Lower lobe of right lung (tissue), 2 donors: ENCODE results near the gene NSDHL. TPM values are rescaled to one million over a fixed set of nuclear protein-coding genes. Genes with fewer than 3 reads are reported as not detected.

ENCODE experiments used
- ATAC-seq, 2 donors: fragments of 200-7000 bp; cut with Tn5 transposase; one replicate each; pipeline ENCODE4 v1.9.1; 2020 to 2022; ENCODE audit warnings: mild to moderate bottlenecking in 2 of 2, moderate library complexity in 2 of 2
- DNase-seq: peaks from one replicate; pipeline ENCODE4 v3.0.0-alpha.2; 2020
- H3K27ac ChIP-seq: fragments of 200-600 bp; one replicate; pipeline ENCODE4 v1.8.0; 2022
- H3K27me3 ChIP-seq: fragments of 200-600 bp; one replicate; pipeline ENCODE4 v1.8.0; 2022; ENCODE audit warnings: low read depth
- H3K36me3 ChIP-seq: fragments of 200-600 bp; one replicate; pipeline ENCODE4 v1.8.0; 2022; ENCODE audit warnings: mild to moderate bottlenecking
- H3K4me1 ChIP-seq: fragments of 200-600 bp; one replicate; pipeline ENCODE4 v1.8.0; 2022
- H3K4me3 ChIP-seq: fragments of 200-600 bp; one replicate; pipeline ENCODE4 v1.8.0; 2022; ENCODE audit warnings: mild to moderate bottlenecking
- H3K9me3 ChIP-seq: fragments of 200-600 bp; one replicate; pipeline ENCODE4 v1.8.0; 2022
- CTCF ChIP-seq: fragments of 200-600 bp; IDR thresholded peaks from one replicate; pipeline ENCODE4 v1.8.0; 2022; ENCODE audit warnings: antibody characterized with exemption, mild to moderate bottlenecking
- intact Hi-C: fragments of 100-400 bp; cut with DNase I; formaldehyde crosslinking; loops from one replicate; pipeline ENCODE4 v1.11.0; 2022
- total RNA-seq: library from RNA; stranded (reverse); fragmentation: NEBNext Ultra II Directional; extraction: Animal tissue kit (Norgen Biotek cat#: 25700); gene quantifications from one replicate; pipeline ENCODE4 v1.2.1, GENCODE V29; 2021
- donor health status: DM: no; HTN: yes; CAD: no; lungs with severe emphysema.

The NSDHL gene
- total RNA-seq, 1 donor from 2014 or later = 18.1 TPM

DNA sequence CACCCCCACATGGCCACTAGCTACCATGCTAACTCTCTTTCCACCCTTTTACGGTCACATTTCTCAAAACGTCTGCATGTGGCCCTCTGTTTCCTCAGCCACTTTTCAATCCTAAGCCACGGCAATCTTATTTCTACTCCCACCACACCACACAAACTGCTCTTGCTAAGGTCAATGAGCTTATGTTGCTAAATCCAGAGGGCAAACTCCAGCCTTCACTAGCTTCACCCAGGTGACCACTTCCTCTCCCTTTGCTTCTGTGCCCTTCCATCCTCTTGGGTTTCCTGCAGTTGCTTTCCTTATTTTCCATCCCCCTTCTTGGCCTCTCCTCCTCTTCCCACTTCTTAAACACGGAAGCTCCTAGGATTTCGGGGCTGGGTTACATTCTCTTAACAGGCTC, 16.8 kb upstream of the NSDHL start:
- no peak overlapping the region for H3K27ac ChIP-seq
- no peaks in the 10 kb centered on the region for H3K36me3 ChIP-seq
- TF ChIP-seq CTCF = no peak
- H3K4me3 ChIP-seq = no peak overlapping the region
- no peaks in the 10 kb centered on the region for H3K9me3 ChIP-seq
- intact Hi-C loops = no loop called here
- H3K4me1 ChIP-seq = no peaks in the 10 kb centered on the region
- H3K27me3 ChIP-seq = no peaks in the 10 kb centered on the region
- ATAC-seq = no peak
- DNase-seq = no peak

DNA sequence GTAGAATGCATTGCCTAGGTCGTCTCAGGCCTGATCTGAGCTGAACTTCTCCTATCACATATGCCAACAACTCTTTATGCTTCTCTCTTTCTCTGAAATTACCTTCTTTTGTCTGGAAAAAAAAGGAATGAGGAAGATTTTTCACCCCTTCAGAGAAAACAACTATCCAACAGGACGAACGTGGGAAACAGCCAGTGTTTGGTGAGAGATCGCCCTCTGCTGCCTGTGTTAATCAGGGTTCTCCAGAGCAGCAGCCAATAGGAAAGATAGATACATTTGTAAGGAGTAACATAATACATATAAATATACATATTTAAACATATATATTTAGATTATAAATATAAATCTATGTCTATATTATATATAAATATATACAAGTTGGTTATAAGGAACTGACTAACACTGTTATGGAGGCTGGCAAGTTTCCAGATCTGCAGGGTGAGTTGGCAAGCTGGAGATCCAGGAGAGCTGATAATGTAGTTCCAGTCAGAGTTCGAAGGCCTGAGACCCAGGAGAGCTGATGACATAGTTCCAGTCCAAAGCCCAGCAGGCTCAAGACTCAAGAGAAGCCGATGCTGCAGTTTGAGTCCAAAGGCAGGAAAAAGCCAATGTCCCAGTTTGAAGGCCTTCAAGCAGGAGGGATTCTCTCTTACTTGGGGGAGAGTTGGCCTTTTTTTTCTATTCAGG, 13.6 kb upstream of the NSDHL start:
- no peaks in the 10 kb centered on the region for H3K27me3 ChIP-seq
- no peak for DNase-seq
- H3K27ac ChIP-seq = no peak overlapping the region
- peak; percentile 10 for TF ChIP-seq CTCF
- intact Hi-C loops = no loop called here
- no peak overlapping the region for H3K4me3 ChIP-seq
- no peak for ATAC-seq
- H3K9me3 ChIP-seq = no peaks in the 10 kb centered on the region
- H3K4me1 ChIP-seq = no peaks in the 10 kb centered on the region
- H3K36me3 ChIP-seq = no peaks in the 10 kb centered on the region

DNA sequence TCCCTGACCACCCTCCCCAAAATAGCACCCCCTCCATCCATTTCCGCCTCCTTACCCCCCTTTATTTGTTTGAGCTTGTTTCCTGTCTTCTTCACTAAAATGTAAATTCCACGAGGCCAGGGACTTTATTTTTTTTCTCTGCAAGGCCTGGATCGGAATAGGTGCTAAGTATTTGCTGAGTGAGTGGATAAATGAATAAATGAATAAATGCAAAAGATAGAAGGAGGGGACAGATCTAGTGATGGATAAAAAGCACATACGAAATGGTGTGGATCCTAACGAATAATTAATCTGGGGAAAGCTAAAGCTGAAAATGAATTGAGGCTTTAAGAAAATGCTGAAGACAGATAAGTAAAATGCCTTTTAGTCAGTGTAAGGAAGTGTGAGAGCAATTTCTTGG, 12.5 kb upstream of the NSDHL start:
- intact Hi-C loops = no loop called here
- Histone ChIP-seq H3K9me3 (no peaks in the 10 kb centered on the region), H3K36me3 (no peaks in the 10 kb centered on the region), H3K27me3 (no peaks in the 10 kb centered on the region), H3K4me3 (no peak overlapping the region), H3K27ac (no peak overlapping the region), H3K4me1 (no peaks in the 10 kb centered on the region)
- ATAC-seq (no peak), DNase-seq (no peak)
- TF ChIP-seq CTCF = no peak

DNA sequence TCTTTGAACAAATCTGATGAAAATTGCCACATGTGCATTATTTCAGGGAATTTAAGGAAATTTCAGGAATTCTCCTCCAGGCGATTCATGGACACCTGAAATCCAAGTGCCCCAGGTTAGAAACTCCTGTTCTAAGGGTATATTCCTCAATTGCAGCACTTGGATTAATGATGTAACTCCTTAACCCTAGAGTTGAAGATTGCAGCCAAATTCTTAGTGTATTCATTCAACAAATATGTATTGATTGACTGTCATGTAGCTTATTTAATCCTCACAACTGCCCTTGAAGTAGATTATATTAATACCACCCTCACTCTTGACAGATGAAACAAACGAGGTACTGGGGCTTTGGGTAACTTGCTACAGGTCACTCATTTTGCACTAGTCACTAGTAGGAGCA, 11.6 kb upstream of the NSDHL start:
- ATAC-seq = no peak
- intact Hi-C loops = no loop called here
- Histone ChIP-seq H3K27me3 (no peaks in the 10 kb centered on the region), H3K27ac (no peak overlapping the region), H3K4me3 (no peak overlapping the region), H3K9me3 (no peaks in the 10 kb centered on the region), H3K4me1 (no peaks in the 10 kb centered on the region), H3K36me3 (no peaks in the 10 kb centered on the region)
- TF ChIP-seq CTCF = no peak
- DNase-seq = no peak

DNA sequence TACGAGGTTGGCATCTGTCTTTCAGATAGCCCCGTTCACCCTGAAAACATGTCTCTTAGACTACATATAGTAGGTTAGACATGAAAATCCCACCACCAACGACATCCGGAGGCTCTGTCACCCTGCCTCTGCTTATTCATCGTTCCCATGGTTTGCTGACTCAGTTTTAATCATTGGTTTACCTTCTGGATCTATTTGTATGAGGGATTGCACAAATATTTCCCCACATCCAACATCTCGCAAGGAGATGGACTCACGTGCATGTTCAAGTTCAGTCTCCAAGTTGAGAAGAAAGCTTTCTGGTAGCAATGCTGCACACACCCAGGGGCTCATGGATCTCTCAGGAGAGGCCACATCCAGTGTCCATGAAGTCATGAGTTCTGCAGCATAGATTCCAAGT, 11.1 kb upstream of the NSDHL start:
- no peaks in the 10 kb centered on the region for H3K27me3 ChIP-seq
- no peak for TF ChIP-seq CTCF

More for the DNA sequence above, 11.1 kb upstream of the NSDHL start:
- no peaks in the 10 kb centered on the region for H3K9me3 ChIP-seq
- no peak for ATAC-seq
- no peaks in the 10 kb centered on the region for H3K36me3 ChIP-seq
- DNase-seq = no peak
- no peak overlapping the region for H3K27ac ChIP-seq
- H3K4me3 ChIP-seq = no peak overlapping the region
- H3K4me1 ChIP-seq = no peaks in the 10 kb centered on the region
- intact Hi-C loops = no loop called here
